Neuron (in vitro differentiated cells): ENCODE results near the gene RAB37.

Source experiments
- H2AFZ ChIP-seq: one replicate; pipeline ENCODE4 v1.6.1; 2013; ENCODE audit warnings: low read depth, mild to moderate bottlenecking, inconsistent platforms, low read length, moderate library complexity
- H3K27me3 ChIP-seq: one replicate; pipeline ENCODE4 v1.6.1; 2013; ENCODE audit warnings: low read length; ENCODE audit not compliant: insufficient read depth
- H3K36me3 ChIP-seq: one replicate; pipeline ENCODE4 v1.6.1; 2013; ENCODE audit warnings: low read length; ENCODE audit not compliant: insufficient read depth
- H3K4me1 ChIP-seq: one replicate; pipeline ENCODE4 v1.6.1; 2013; ENCODE audit warnings: low read length; ENCODE audit not compliant: insufficient read depth
- H3K4me3 ChIP-seq: 2 replicates; pipeline ENCODE4 v1.5.1; 2013; ENCODE audit warnings: mild to moderate bottlenecking, low read length, moderate library complexity
- H3K9me3 ChIP-seq: one replicate; pipeline ENCODE4 v1.6.1; 2013; ENCODE audit warnings: low read length

Gene RAB37

DNA sequence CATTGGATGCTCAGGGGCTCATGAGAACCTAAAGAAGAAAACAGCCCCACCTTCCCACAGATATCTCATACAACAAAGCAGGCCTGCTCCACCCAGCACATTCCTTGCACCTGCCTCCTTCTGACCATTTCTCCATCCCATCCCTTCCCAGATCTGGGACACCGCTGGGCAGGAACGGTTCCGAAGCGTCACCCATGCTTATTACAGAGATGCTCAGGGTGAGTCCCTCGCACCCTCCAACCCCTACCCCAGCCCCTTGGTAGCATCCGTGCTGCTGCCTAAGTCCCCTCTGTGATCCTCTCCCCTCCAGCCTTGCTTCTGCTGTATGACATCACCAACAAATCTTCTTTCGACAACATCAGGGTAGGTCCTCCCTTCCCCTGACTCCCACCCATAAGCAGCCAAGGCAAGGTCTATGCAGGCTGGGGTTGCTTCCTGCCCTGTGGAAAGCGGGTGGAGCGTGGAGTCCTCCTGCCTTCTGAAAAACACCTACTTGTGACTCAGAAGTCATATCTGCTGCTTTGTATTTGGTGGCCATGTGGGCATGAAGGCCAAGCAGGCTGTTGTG, 6.0 kb downstream of the RAB37 start:
- no peaks in the 10 kb centered on the region for H3K36me3 ChIP-seq
- H3K4me1 ChIP-seq: peaks cover 14% of the 10 kb centered on the region
- no peaks in the 10 kb centered on the region for H3K9me3 ChIP-seq
- H2AFZ ChIP-seq: no peak overlapping the region
- H3K4me3 ChIP-seq: no peak overlapping the region
- peaks cover 12% of the 10 kb centered on the region for H3K27me3 ChIP-seq

DNA sequence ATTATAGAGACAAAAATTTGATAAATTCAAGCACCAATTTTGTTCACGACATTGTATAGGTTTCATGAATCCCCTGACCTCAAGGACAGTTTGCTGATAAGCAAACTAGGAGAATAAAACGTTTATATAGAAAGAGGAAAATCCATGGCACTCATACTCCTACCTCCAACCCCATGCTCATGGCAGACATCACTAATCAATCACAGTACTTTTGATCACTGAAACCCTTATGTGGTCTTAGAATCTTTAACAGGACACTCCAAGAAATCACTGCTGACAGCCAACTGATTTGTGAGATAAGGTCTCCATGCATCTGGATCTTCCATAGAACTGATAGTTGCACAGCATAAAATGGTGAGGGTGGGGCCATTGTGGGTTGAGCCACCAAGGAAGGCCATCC, 6.7 kb downstream of the RAB37 start:
- Histone ChIP-seq H3K4me3 (no peak overlapping the region), H3K9me3 (no peaks in the 10 kb centered on the region), H3K36me3 (no peaks in the 10 kb centered on the region), H2AFZ (no peak overlapping the region), H3K27me3 (peaks cover 5% of the 10 kb centered on the region), H3K4me1 (peaks cover 14% of the 10 kb centered on the region)

DNA sequence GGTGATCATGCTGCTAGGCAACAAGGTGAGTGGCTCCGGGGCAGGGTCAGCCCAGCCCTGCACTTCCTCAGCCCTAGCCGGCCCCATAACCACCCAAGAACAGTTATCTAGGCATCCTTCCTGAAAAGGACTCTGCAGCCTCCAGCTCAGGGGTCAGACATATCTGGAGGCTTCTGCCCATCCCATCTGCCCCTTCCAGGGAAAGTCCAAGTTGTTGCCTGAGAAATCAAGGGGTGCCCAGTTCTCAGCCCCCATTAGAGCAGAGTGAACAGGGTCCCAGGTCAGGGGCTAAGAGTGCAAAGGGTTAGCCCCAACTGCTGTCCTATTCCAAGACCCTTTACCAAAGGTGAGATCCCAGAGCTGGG, 7.3 kb downstream of the RAB37 start:
- H3K36me3 ChIP-seq: no peaks in the 10 kb centered on the region

GRCh38 chr17:74744714-74745547, 7.9 kb downstream of the RAB37 start:
- H3K4me1 ChIP-seq: peaks cover 19% of the 10 kb centered on the region
- H3K36me3 ChIP-seq: no peaks in the 10 kb centered on the region
- H2AFZ ChIP-seq: no peak overlapping the region
- no peak overlapping the region for H3K4me3 ChIP-seq
- no peaks in the 10 kb centered on the region for H3K27me3 ChIP-seq
- H3K9me3 ChIP-seq: no peaks in the 10 kb centered on the region

More for the DNA sequence above, 7.3 kb downstream of the RAB37 start:
- peaks cover 14% of the 10 kb centered on the region for H3K4me1 ChIP-seq
- H3K27me3 ChIP-seq: no peaks in the 10 kb centered on the region
- H2AFZ ChIP-seq: no peak overlapping the region
- no peak overlapping the region for H3K4me3 ChIP-seq
- no peaks in the 10 kb centered on the region for H3K9me3 ChIP-seq

GRCh38 chr17:74745548-74746177, 8.6 kb downstream of the RAB37 start:
- Histone ChIP-seq H3K4me3 (no peak overlapping the region), H3K4me1 (peaks cover 25% of the 10 kb centered on the region), H2AFZ (no peak overlapping the region), H3K36me3 (no peaks in the 10 kb centered on the region), H3K27me3 (no peaks in the 10 kb centered on the region), H3K9me3 (no peaks in the 10 kb centered on the region)

GRCh38 chr17:74746376-74746775, 9.3 kb downstream of the RAB37 start:
- H2AFZ ChIP-seq: no peak overlapping the region
- H3K4me3 ChIP-seq: no peak overlapping the region
- no peaks in the 10 kb centered on the region for H3K36me3 ChIP-seq
- H3K27me3 ChIP-seq: no peaks in the 10 kb centered on the region
- peaks cover 25% of the 10 kb centered on the region for H3K4me1 ChIP-seq
- no peaks in the 10 kb centered on the region for H3K9me3 ChIP-seq

DNA sequence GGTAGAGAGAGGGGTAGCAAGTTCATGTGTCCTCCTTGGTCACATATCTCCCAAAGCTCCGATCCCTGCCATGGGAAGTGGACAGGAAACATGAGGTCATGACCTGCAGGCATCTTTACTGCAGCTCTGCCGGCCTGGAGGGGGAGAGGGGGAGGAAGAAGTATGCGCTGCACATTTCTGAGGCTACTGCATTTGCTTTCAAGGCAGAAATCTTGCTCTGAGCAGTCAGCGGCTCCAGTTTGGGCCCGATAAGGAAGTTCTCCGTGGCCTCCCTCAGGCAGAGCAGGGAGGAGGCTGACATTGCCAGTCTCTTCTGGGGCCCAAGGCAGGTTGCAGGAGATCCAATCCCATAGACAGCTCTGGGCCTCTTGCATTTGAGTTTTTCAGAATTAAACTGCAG, 9.9 kb downstream of the RAB37 start:
- Histone ChIP-seq H3K4me3 (no peak overlapping the region), H3K36me3 (no peaks in the 10 kb centered on the region), H3K9me3 (no peaks in the 10 kb centered on the region), H3K27me3 (no peaks in the 10 kb centered on the region), H3K4me1 (peaks cover 25% of the 10 kb centered on the region), H2AFZ (no peak overlapping the region)

DNA sequence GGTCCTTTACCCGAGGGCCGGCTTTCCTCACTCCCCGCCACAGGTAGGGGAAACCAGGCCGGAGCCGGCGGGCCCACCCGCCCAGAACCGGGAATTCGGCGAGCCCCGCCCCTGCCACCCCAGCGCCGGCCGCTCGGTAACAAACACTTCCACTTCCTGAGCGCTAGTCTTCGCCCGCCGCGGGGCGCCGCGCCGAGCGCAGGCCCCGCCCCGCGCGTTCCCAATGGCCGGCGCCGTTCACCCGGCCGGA, 11.1 kb downstream of the RAB37 start:
- H3K36me3 ChIP-seq: no peaks in the 10 kb centered on the region
- no peaks in the 10 kb centered on the region for H3K9me3 ChIP-seq
- H3K27me3 ChIP-seq: no peaks in the 10 kb centered on the region
- H3K4me3 ChIP-seq: peak overlapping the region; percentile 29
- no peak overlapping the region for H2AFZ ChIP-seq
- peaks cover 25% of the 10 kb centered on the region for H3K4me1 ChIP-seq

GRCh38 chr17:74748529-74749278, 11.6 kb downstream of the RAB37 start, which contains the start of gene NHERF1:
TSS of gene NHERF1 (plus strand) at chr17:74748628. CDS start at chr17:74748847, 219 bp downstream.
- H3K9me3 ChIP-seq: no peaks in the 10 kb centered on the region
- peaks cover 25% of the 10 kb centered on the region for H3K4me1 ChIP-seq
- H2AFZ ChIP-seq: peak within 1 kb of the TSS; percentile 56
- peak within 1 kb of the TSS; percentile 67 for H3K4me3 ChIP-seq
- H3K27me3 ChIP-seq: no peaks in the 10 kb centered on the region
- no peaks in the 10 kb centered on the region for H3K36me3 ChIP-seq

DNA sequence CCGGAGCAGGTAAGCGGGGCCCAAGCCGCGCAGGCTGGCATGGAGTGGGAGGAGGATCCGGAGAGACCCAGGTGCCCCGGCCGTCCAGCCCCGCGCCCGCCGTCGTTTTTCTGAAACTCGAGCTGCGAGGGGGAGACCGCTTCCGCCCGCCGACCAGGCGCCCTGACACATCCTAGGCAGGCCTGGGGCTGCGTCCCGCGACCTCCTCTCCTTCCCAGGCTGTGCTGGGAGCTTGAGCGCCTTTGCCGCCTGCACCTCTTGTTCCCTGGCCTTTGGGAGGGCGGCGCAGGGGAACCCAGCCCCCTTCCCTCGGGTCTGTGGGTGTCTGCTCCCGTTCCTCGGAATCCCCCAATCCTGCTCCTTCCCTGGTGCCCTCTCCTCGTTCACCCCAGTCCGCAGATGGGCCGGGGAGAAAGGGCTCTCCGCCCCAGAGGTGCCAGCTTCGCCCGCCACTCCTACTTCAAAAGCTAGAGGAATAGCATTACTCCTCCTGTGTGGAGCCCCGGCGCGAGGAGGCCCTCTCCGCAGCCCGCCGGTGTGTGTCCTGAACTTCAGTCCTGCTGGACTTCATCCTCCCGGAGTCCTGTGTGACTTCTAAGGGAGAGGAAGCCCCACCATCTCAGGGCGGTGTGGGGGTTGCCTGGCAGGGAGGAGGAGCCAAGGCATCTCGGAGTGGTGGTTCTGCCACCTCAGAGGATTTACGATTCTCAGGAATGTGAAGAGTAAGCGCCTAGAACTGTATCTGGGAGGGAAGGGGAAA, 12.4 kb downstream of the RAB37 start:
- H3K4me1 ChIP-seq: peaks cover 25% of the 10 kb centered on the region
- H2AFZ ChIP-seq: no peak overlapping the region
- no peaks in the 10 kb centered on the region for H3K9me3 ChIP-seq
- H3K36me3 ChIP-seq: no peaks in the 10 kb centered on the region
- no peaks in the 10 kb centered on the region for H3K27me3 ChIP-seq
- peak overlapping the region; percentile 67 for H3K4me3 ChIP-seq

DNA sequence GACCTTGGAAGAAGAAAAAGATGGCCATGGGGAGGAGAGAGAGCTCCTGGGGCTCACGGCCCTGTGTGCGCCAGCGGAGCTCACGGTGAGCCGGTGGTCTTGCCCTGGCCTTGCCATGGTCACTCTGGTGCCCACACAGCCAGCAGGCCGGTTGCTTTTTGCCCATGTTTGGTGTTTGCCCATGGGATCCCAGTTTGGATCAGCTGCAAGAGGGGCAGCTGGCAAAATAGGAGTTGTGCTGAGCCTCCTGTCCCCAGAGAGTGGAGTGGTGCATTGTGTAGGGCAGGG, 12.9 kb downstream of the RAB37 start:
- Histone ChIP-seq H3K27me3 (no peaks in the 10 kb centered on the region), H3K9me3 (no peaks in the 10 kb centered on the region), H3K36me3 (no peaks in the 10 kb centered on the region), H3K4me3 (peak overlapping the region; percentile 67), H3K4me1 (peaks cover 25% of the 10 kb centered on the region), H2AFZ (no peak overlapping the region)

DNA sequence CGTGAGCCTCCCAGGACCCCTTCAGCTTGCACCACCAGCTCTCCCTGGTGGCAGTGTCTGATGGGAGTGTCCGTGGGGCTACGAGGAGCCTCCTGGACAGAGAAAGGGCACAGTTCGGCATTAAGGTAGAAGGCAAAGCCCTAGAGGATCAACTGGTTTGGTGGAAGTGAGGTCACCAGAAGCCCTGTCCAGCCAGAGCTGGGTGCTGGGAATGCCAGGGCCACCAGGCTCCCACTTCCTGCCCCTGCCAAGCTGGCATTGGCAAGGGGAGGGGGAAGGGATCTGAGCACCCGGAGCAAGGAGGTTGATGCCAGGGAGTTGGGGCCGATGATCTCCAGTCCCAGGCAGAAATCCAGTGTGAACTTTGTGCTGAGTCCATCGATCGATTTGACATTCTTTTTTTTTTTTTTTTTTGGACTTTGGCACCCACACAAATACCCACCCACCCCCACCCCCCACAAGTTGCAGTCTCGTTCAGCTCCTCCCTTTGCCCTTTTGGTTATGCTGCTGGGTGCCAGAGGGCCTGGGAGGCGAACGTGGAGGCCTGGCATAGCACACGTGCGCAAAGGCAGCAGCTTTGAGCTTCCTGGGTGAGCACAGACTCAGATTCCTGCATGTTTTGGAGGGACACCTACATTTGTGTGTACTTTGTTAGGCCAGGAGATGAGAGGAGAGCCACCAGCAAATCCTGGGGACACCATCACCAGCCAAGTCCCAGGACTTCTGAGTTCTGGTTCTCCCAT, 13.4 kb downstream of the RAB37 start:
- Histone ChIP-seq H3K4me3 (peak overlapping the region; percentile 67), H3K36me3 (no peaks in the 10 kb centered on the region), H3K27me3 (no peaks in the 10 kb centered on the region), H2AFZ (no peak overlapping the region), H3K4me1 (peaks cover 25% of the 10 kb centered on the region), H3K9me3 (no peaks in the 10 kb centered on the region)
